GM23248 (cell line): ENCODE measurements around the gene MGAT4A. TPM values are rescaled to one million over a fixed set of nuclear protein-coding genes. Genes with fewer than 3 reads are reported as not detected.

Experiments
- DNase-seq: peaks from one replicate; pipeline ENCODE4 v3.0.0-alpha.2; 2015
- H2AFZ ChIP-seq: fragments of 200-600 bp; sonication (generic); 2 replicates; pipeline ENCODE4 v1.6.1; 2016; ENCODE audit warnings: antibody characterized with exemption
- H3F3A ChIP-seq: fragments of 200-600 bp; sonication (generic); 2 replicates; pipeline ENCODE4 v1.6.1; 2016; ENCODE audit warnings: mild to moderate bottlenecking, antibody characterized with exemption, mixed run types; ENCODE audit not compliant: insufficient read depth
- H3K27ac ChIP-seq: fragments of 200-600 bp; sonication (generic); 2 replicates; pipeline ENCODE4 v1.5.1; 2016; ENCODE audit warnings: mild to moderate bottlenecking
- H3K27me3 ChIP-seq: fragments of 200-600 bp; sonication (generic); replicated peaks from 2 replicates; pipeline ENCODE4 v1.6.1; 2016; ENCODE audit warnings: mild to moderate bottlenecking; ENCODE audit not compliant: insufficient read depth
- H3K36me3 ChIP-seq: fragments of 200-600 bp; sonication (generic); 2 replicates; pipeline ENCODE4 v1.6.1; 2016; ENCODE audit warnings: low read depth, mild to moderate bottlenecking
- H3K4me1 ChIP-seq: fragments of 200-600 bp; sonication (generic); 2 replicates; pipeline ENCODE4 v1.6.1; 2016; ENCODE audit warnings: mild to moderate bottlenecking; ENCODE audit not compliant: insufficient read depth
- H3K4me2 ChIP-seq: fragments of 200-600 bp; sonication (generic); one replicate; pipeline ENCODE4 v1.6.1; 2016; ENCODE audit warnings: mild to moderate bottlenecking; ENCODE audit not compliant: unreplicated experiment
- H3K4me3 ChIP-seq: fragments of 200-600 bp; sonication (generic); 2 replicates; pipeline ENCODE4 v1.5.1; 2016; ENCODE audit warnings: mild to moderate bottlenecking
- H3K79me2 ChIP-seq: fragments of 200-600 bp; sonication (generic); 2 replicates; pipeline ENCODE4 v1.6.1; 2016; ENCODE audit warnings: mild to moderate bottlenecking; ENCODE audit not compliant: insufficient read depth
- H3K9ac ChIP-seq: fragments of 200-600 bp; sonication (generic); 2 replicates; pipeline ENCODE4 v1.6.1; 2016; ENCODE audit warnings: mild to moderate bottlenecking
- H3K9me2 ChIP-seq: fragments of 200-600 bp; sonication (generic); 2 replicates; pipeline ENCODE4 v1.6.1; 2016; ENCODE audit warnings: mixed run types, mild to moderate bottlenecking, moderate library complexity; ENCODE audit not compliant: insufficient read depth
- H3K9me3 ChIP-seq: fragments of 200-600 bp; sonication (generic); one replicate; pipeline ENCODE4 v1.6.1; 2017; ENCODE audit warnings: low read depth
- H4K20me1 ChIP-seq: fragments of 200-600 bp; sonication (generic); 2 replicates; pipeline ENCODE4 v1.6.0; 2016; ENCODE audit not compliant: insufficient read depth
- EZH2 ChIP-seq: fragments of 200-600 bp; sonication (generic); IDR thresholded peaks from 2 replicates; pipeline ENCODE4 v1.6.1; 2018; ENCODE audit warnings: antibody characterized with exemption, mild to moderate bottlenecking; ENCODE audit not compliant: insufficient read depth, poor library complexity, severe bottlenecking
- EZH2phosphoT487 ChIP-seq: fragments of 200-600 bp; sonication (generic); IDR thresholded peaks from 2 replicates; pipeline ENCODE4 v1.6.1; 2018; ENCODE audit warnings: antibody characterized with exemption, moderate library complexity, mild to moderate bottlenecking, low read depth; ENCODE audit not compliant: insufficient read depth
- WGBS, 2 experiments: methylation state at CpG; one replicate each; pipeline ENCODE4 v1.1.6; 2015 to 2017; ENCODE audit warnings: low lambda C conversion rate in 2 of 2, low coverage in 1 of 2; ENCODE audit errors: missing lambda C conversion rate in 2 of 2; 5-methylcytosine and 5-hydroxymethylcytosine counted together
- in situ Hi-C: fragments of 300-500 bp; cut with MboI; formaldehyde crosslinking; loops from 2 replicates; pipeline ENCODE4 v1.15.0; 2020
- polyA plus RNA-seq: library from polyadenylated mRNA; unstranded; fragments of >200 nt; fragmentation: Nextera tagmentation; extraction: Ambion mirVana; gene quantifications from 2 replicates; pipeline ENCODE4 v1.2.1, GENCODE V29; 2016
- total RNA-seq: library from RNA; depleted of rRNA; stranded (reverse); fragments of >200 nt; shearing (Covaris generic); gene quantifications from 2 replicates; pipeline ENCODE4 v1.2.3, GENCODE V29; 2014

The MGAT4A gene
- total and polyA plus RNA-seq, 2 experiments from 2014 or later = under 0.01 TPM; not detected in 1

DNA sequence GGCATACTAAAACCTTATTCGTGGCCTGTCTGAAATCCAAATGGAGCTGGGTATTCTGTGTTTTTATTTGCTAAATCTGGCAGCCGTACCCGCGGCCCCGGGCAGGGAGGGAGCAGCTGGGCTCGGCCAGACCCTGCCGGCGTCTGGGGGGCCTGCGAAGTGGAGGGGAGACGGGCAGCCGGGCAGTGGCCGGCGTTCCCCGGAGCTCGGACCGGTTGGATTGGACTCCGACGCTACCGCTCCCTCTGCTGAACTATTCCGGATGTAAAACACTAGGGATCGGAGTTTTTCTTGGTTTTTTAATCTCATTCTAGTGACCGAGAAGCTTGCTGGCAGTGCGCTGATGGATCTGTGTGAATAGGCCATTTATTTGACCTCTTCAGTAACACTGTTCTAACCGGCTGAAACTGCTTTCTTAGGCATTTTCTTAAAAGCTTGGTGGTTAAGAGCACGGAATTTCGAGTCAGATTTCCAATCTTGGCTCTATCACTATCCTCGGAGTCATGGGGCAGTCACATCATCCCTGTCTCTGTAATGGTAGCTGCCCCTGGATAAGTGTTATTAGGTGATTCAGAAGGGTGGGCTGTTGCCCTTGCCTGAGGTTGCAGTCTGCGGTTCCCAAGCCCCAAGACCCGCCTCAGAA is 121.8 kb downstream of the MGAT4A start:
- Histone ChIP-seq H4K20me1 (no peaks in the 10 kb centered on the region), H3K9me3 (no peaks in the 10 kb centered on the region), H3K36me3 (peaks cover 18% of the 10 kb centered on the region), H3K9me2 (no peaks in the 10 kb centered on the region), H3K4me3 (peak overlapping the region; percentile 87), H3K27ac (peak overlapping the region; percentile 93), H3K9ac (peak overlapping the region; percentile 99), H3K27me3 (no peaks in the 10 kb centered on the region), H3K79me2 (peaks cover 93% of the 10 kb centered on the region), H2AFZ (peak overlapping the region; percentile 97), H3F3A (no peaks in the 10 kb centered on the region), H3K4me1 (peaks cover 27% of the 10 kb centered on the region), H3K4me2 (peak overlapping the region; percentile 99)
- WGBS, 2 experiments = 1 to 2% methylated on average over 29 of the region's 29 CpGs
- in situ Hi-C loops = loop anchor here (10.0 kb wide), 1 partner anchor 194 kb away; no protein-coding TSS in a partner anchor
- peak; percentile 78 for DNase-seq
- TF ChIP-seq EZH2phosphoT487 (no peak), EZH2 (no peak)

DNA sequence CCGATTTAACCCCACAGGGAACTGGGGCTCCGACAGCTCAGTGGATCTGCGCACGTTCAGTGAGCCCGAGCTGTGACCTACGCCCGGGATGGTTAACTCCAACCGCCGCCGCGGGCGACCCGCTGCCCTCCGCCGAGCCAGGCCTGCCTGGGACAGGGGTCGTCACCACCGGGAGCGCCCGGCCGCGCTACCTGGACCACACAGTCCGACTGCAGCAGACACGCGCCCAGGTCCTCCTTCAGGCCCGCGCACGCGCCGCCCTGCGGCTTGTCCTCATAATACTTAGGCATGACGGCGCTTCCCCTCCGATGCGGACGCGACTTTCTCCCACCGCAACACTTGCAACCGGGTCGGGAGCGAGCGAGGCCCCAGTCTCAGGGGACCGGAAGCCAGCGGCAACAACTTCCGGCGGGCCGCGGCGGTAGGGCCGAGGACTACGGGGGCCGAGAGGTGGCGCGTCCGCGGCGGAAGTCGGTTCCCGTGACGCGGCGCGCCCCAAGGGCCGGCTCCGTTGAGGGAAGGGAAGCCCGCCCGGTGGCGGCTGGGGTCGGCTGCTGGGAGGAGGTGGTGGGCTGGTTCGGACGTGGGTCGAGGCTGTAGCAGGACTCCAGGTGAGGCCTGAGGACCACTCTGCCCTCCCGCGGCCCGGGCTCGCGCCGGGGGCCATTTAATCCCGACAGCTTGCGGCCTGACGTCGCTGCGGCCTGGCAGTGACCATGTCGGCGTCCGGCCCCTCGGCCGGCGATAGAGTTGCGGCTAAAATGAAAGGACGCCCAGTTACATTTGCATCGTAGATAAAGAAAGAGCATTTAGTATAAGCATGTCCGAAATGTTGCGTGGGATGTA is 122.6 kb downstream of the MGAT4A start, which contains the start of the genes COA5 and UNC50:
Gene COA5 (minus strand): TSS at position 397 of the 846 bp plus-strand sequence. CDS start 107 bp downstream, at position 290.
Gene UNC50 (plus strand): TSS at position 474 of the 846 bp plus-strand sequence. CDS start 1,171 bp downstream, outside the sequence.
- in situ Hi-C loops = loop anchor here (10.0 kb wide), 1 partner anchor 194 kb away; no protein-coding TSS in a partner anchor
- Histone ChIP-seq H3K27me3 (no peaks in the 10 kb centered on the region), H3K79me2 (peaks cover 98% of the 10 kb centered on the region), H3F3A (0 out of 2 replicates have a peak, but pooled peaks cover 5% of the 10 kb centered on the region), H4K20me1 (no peaks in the 10 kb centered on the region), H3K9ac (peak within 1 kb of the TSS; percentile 99), H3K4me1 (peaks cover 27% of the 10 kb centered on the region), H2AFZ (peak within 1 kb of the TSS; percentile 97), H3K9me3 (no peaks in the 10 kb centered on the region), H3K9me2 (no peaks in the 10 kb centered on the region), H3K27ac (peak within 1 kb of the TSS; percentile 93), H3K36me3 (peaks cover 21% of the 10 kb centered on the region), H3K4me3 (peak within 1 kb of the TSS; percentile 87), H3K4me2 (peak within 1 kb of the TSS; percentile 99)
- DNase-seq = peak; percentile 96
- WGBS, 2 experiments = 0 to 1% methylated on average over 81 to 86 of the region's 93 CpGs
- no peak for TF ChIP-seq EZH2
- no peak for TF ChIP-seq EZH2phosphoT487

DNA sequence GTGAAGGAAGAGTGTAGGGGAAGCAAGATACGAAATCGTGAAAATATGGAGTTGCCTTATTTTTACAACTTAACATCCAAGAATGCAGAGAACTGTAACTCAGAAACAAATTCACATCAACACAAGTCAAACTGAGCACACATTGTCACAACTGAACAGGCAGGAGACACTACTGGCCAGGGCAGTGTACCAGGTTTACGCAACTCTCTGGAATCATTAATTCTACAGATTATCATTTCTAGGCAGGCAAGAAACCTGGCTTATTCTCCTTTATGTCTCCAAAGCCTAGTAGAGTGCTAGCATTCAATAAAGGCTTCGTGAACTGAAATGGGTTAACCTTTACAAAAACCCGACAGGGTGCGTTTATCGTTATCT is 123.2 kb downstream of the MGAT4A start:
- H4K20me1 ChIP-seq = no peaks in the 10 kb centered on the region
- in situ Hi-C loops = loop anchor here (10.0 kb wide), 1 partner anchor 193 kb away; no protein-coding TSS in a partner anchor
- H3F3A ChIP-seq = 0 out of 2 replicates have a peak, but pooled peaks cover 5% of the 10 kb centered on the region
- H3K27me3 ChIP-seq = no peaks in the 10 kb centered on the region
- peaks cover 27% of the 10 kb centered on the region for H3K4me1 ChIP-seq
- H2AFZ ChIP-seq = peak overlapping the region; percentile 97
- H3K9me3 ChIP-seq = no peaks in the 10 kb centered on the region
- H3K4me3 ChIP-seq = peak overlapping the region; percentile 87
- TF ChIP-seq EZH2 = no peak
- no peak for TF ChIP-seq EZH2phosphoT487
- DNase-seq = peak; percentile 57
- H3K36me3 ChIP-seq = peaks cover 21% of the 10 kb centered on the region
- H3K79me2 ChIP-seq = peaks cover 97% of the 10 kb centered on the region
- no peaks in the 10 kb centered on the region for H3K9me2 ChIP-seq
- H3K9ac ChIP-seq = peak overlapping the region; percentile 99
- H3K4me2 ChIP-seq = peak overlapping the region; percentile 99
- peak overlapping the region; percentile 93 for H3K27ac ChIP-seq
- 3 to 4% methylated on average over 7 of the region's 7 CpGs for WGBS, 2 experiments

DNA sequence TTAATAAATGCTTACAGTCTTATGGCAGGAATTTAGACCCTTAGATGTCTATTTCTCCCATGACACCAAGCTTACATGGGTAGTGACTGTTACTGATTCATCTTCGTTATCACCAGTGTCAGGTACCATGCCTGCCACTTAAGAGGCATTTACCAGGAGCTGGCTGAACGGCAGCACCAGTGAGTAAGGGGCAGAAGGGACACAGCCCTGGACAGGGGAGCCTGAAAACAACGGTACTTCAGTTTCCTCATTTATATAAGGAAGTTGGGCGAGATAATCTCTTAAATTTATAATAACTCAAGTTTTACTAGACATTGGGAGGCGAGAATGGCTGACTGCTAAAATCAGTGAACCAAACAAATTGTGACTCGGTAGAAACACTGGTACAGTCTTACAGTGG is 123.8 kb downstream of the MGAT4A start:
- WGBS, 2 experiments = 41 to 45% methylated on average over 6 of the region's 6 CpGs

More for the DNA sequence above, 123.8 kb downstream of the MGAT4A start:
- H3K27me3 ChIP-seq = no peaks in the 10 kb centered on the region
- no peaks in the 10 kb centered on the region for H4K20me1 ChIP-seq
- H3K36me3 ChIP-seq = peaks cover 20% of the 10 kb centered on the region
- H2AFZ ChIP-seq = no peak overlapping the region; the same call in 1 of the 2 replicates
- TF ChIP-seq EZH2 = no peak
- TF ChIP-seq EZH2phosphoT487 = no peak
- peak overlapping the region; percentile 87 for H3K4me3 ChIP-seq
- DNase-seq = no peak
- no peak overlapping the region; the same call in 1 of the 2 replicates for H3K27ac ChIP-seq
- no peaks in the 10 kb centered on the region for H3K9me2 ChIP-seq
- in situ Hi-C loops = loop anchor here (10.0 kb wide), 1 partner anchor 192 kb away; no protein-coding TSS in a partner anchor
- peak overlapping the region; percentile 99 for H3K4me2 ChIP-seq
- H3K9me3 ChIP-seq = no peaks in the 10 kb centered on the region
- H3K79me2 ChIP-seq = peaks cover 90% of the 10 kb centered on the region
- H3F3A ChIP-seq = 0 out of 2 replicates have a peak, but pooled peaks cover 5% of the 10 kb centered on the region
- peaks cover 27% of the 10 kb centered on the region for H3K4me1 ChIP-seq
- peak overlapping the region; percentile 99 for H3K9ac ChIP-seq
